Measurements from ENCODE around the gene ABCC8.

ABCC8 gene

GRCh38 chr11:17476317-17477083 is at the start of gene ABCC8:
Gene ABCC8 (minus strand): TSS chr11:17476845. CDS start chr11:17476776, 69 bp downstream.
- in situ Hi-C loops (cut with HindIII; ENCODE audit: low sequenced_read_pairs): no loop called here

DNA sequence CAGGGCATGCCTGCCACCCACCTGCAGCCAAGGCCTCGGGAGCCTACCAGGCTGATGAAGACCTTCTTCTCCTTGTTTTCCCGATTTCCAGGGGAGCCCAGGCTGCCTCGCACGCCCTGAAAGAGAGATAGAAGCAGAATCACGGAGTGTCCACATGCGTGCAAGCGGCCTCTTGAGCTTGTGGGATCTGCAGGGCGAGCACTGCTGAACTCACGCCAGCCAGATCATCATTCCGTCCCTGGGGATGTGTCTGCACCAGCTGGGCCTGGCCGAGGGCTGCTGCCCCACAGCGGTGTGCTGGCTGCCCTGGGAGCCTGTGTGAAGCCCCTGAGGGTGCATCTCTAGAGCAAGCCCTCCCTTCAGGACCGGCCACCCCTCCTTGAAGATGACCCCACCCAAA is 49.7 kb upstream of the ABCC8 start:
- in situ Hi-C loops (cut with HindIII; ENCODE audit: low sequenced_read_pairs): no loop called here

- in situ Hi-C loops (cut with HindIII; ENCODE audit: low sequenced_read_pairs): no loop called here
Measured at GRCh38 chr11:17525570-17525969, 48.9 kb upstream of the ABCC8 start.

DNA sequence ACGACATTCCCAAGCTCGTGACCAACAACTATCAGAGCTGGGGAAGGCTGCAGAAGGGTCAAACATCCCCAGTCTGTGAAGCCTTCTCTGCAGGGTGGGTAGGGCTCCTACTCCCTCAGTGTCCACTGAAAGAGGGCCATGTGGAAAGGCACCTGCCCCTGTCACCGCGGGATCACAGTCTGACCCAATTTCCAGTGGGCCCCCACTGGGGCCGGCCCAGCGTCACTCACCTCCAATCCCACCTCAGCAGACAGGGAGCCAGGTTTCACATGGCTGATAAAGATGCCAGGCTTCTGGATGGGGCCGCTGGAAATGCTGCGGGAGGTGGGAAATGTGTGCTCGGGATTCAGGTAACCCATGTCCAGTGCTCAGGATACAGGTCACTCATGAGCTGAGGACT is 47.6 kb upstream of the ABCC8 start:
- in situ Hi-C loops (cut with HindIII; ENCODE audit: low sequenced_read_pairs): no loop called here

DNA sequence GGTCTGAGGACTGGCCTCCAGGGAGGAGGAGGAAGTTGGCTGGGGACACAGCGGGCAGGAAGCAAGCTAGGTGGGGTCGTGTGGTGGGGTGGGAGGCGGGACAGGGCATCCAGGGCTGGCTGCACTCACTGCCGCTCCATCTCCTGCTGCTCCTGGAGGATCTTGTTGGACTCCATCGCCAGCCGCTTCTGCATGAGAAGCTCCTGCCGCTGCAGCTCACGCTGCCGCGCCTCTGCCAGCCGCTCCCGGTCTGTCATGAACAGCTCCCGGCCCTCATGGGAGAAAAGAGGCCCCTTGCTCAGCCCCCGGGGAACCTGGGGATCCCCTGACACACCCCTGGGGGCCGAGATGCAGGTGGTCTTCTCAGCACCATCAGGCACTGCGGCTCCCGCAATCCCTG is 46.0 kb upstream of the ABCC8 start:
- in situ Hi-C loops (cut with HindIII; ENCODE audit: low sequenced_read_pairs): no loop called here

DNA sequence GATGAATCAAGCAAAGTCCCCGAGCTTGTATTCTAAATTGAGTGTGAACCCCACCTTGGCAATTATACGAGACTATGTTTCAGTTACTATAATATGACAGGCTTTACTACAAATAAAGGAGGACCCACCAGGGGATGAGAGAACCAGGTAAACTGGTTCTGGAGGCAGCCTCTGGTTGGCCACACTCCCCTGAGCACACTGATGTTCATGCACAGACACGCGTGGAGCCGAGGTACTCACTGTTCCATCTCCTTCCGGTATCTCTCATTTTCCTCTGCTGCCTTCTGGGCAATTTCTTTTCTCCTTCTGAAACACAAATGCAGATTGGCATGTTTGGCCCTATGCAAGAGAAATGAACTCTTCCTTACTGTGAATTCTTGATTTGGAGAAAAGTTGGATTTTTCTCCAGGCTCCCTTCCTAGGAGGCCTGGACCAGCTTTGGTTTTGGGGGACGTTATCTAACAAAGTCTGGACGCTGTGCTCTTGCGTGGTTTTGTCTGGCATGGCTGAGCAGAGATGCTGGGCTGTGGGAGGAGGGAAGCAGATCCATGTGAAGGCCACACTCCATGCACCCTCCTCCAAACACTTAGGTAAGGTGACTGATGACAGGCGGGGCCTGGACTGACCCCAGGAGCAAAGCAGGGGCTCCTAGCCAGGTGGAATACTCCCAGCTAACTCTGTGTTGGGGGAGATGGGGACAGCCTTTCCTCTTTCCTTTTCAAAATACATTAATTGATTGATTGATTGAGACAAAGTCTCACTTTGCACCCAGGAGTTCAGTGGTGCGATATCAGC is 44.7 kb upstream of the ABCC8 start:
- in situ Hi-C loops (cut with HindIII; ENCODE audit: low sequenced_read_pairs): no loop called here

DNA sequence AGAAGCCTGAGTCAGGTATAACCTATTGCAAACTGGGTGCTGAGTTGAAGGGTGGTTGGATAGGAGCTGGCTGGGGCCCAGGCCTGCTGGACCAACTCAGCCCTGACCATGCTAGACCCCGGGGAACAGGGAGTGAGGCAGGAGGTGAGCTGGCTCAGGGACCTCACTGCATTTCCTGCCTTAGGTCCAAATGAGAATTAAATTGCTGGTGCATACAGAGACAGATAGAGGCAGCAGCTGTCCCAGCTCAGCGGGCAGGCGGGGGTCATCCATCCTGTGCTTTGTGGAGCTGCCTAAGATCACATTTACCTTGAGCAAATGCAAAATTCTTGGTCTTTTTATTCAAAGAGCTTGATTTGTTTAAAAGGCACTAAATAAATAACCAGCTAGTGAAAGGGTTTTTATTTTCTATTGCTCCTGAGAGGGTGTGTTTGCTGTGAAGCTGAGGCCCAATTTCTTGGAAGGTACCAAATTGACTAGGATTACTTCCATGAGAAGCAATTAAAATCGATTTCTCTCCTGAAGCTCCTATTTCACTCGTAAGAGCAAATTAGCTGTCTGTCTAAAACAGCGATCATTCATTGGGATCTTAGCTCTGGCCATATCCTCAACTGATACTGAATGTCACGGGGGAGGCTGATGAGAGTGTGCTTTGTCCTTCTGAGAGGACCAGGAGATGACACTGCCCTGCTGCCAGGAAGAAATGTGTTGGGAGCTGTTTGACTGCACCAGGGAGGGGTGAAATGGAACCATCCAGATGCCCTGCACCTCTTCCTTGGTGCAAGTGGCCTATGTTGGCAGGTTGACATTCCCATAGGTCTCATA is 42.6 kb upstream of the ABCC8 start:
- in situ Hi-C loops (cut with HindIII; ENCODE audit: low sequenced_read_pairs): no loop called here

DNA sequence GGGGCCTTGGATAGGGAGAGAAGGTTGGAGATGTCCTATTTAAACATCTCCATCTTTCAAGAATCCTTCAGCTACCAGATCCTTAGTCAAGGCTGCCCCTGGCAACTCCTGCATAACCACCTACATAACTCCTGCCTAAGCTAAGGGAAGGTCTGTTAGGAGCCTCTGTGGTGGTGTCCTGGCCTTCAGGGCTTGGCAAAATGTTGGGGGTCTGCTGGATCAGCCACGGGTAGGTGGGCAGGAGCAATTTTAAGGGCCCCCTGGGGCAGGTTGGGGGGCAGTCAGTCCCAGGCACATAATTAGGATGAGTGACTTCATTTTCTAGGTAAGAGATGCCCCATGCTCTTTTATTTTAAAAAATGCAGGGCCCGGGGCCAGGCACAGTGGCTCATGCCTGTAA is 41.7 kb upstream of the ABCC8 start:
- in situ Hi-C loops (cut with HindIII; ENCODE audit: low sequenced_read_pairs): no loop called here

- in situ Hi-C loops (cut with HindIII; ENCODE audit: low sequenced_read_pairs): no loop called here
Measured at GRCh38 chr11:17517186-17517585, 40.5 kb upstream of the ABCC8 start.

GRCh38 chr11:17516551-17517150 is 40.0 kb upstream of the ABCC8 start:
- in situ Hi-C loops (cut with HindIII; ENCODE audit: low sequenced_read_pairs): no loop called here

GRCh38 chr11:17515443-17516176 is 39.0 kb upstream of the ABCC8 start:
- in situ Hi-C loops (cut with HindIII; ENCODE audit: low sequenced_read_pairs): no loop called here

- in situ Hi-C loops (cut with HindIII; ENCODE audit: low sequenced_read_pairs): no loop called here
Measured at GRCh38 chr11:17514476-17514875, 37.8 kb upstream of the ABCC8 start.

- in situ Hi-C loops (cut with HindIII; ENCODE audit: low sequenced_read_pairs): no loop called here
Measured at GRCh38 chr11:17513853-17514252, 37.2 kb upstream of the ABCC8 start.

- in situ Hi-C loops (cut with HindIII; ENCODE audit: low sequenced_read_pairs): no loop called here
Measured at GRCh38 chr11:17512101-17512500, 35.5 kb upstream of the ABCC8 start.

- in situ Hi-C loops (cut with HindIII; ENCODE audit: low sequenced_read_pairs): no loop called here
Measured at GRCh38 chr11:17511571-17511970, 34.9 kb upstream of the ABCC8 start.

- in situ Hi-C loops (cut with HindIII; ENCODE audit: low sequenced_read_pairs): no loop called here
Measured at GRCh38 chr11:17510507-17511206, 34.0 kb upstream of the ABCC8 start.

- in situ Hi-C loops (cut with HindIII; ENCODE audit: low sequenced_read_pairs): no loop called here
Measured at GRCh38 chr11:17508791-17509190, 32.1 kb upstream of the ABCC8 start.

- in situ Hi-C loops (cut with HindIII; ENCODE audit: low sequenced_read_pairs): no loop called here
Measured at GRCh38 chr11:17508306-17508705, 31.7 kb upstream of the ABCC8 start.

DNA sequence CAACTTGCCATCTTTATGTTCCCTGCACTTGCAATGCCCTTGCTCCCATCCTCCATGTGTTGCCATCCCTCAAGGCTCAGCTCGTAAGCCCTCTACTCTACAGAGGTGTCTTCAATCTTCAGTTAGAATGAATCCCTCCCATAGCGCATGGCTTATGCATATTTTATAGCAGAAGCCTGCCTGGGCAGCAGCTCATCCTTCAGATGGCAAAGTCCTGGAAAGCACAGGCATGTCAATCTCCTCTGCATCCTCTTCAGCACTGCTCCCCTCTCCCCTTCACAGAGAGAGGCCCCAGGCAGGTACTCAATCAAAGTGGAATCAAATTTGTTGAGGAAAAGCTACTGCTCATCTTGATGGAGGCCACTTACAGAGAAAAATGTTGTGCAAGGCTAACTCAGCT is 31.1 kb upstream of the ABCC8 start:
- in situ Hi-C loops (cut with HindIII; ENCODE audit: low sequenced_read_pairs): no loop called here

GRCh38 chr11:17506942-17507341 is 30.3 kb upstream of the ABCC8 start:
- in situ Hi-C loops (cut with HindIII; ENCODE audit: low sequenced_read_pairs): no loop called here

Data from DLD1 (cell line).